GM12801 (cell line): Measurements from ENCODE around the gene CBLN1.

Source experiments
- CTCF ChIP-seq: IDR thresholded peaks from one replicate; pipeline ENCODE4 v1.5.1; 2011; ENCODE audit warnings: control low read depth; ENCODE audit not compliant: insufficient read length; ENCODE audit errors: extremely low read depth

The CBLN1 gene

GRCh38 chr16:49282690-49283375, 1.2 kb upstream of the CBLN1 start:
- TF ChIP-seq CTCF = no peak

GRCh38 chr16:49281843-49282642, 405 bp upstream of the CBLN1 start:
- TF ChIP-seq CTCF = no peak

- no peak for TF ChIP-seq CTCF
These were observed 732 bp downstream of the CBLN1 start for GRCh38 chr16:49280841-49281371.

- TF ChIP-seq CTCF = no peak
These were observed 1.4 kb downstream of the CBLN1 start for GRCh38 chr16:49280105-49280741.

GRCh38 chr16:49278944-49279725, 2.5 kb downstream of the CBLN1 start:
- TF ChIP-seq CTCF = no peak

GRCh38 chr16:49278567-49278827, 3.1 kb downstream of the CBLN1 start:
- TF ChIP-seq CTCF = no peak
